Cardiac muscle cell (in vitro differentiated cells and primary cell): ENCODE results near the gene DACH1. TPM values are rescaled to one million over a fixed set of nuclear protein-coding genes. Genes with fewer than 3 reads are reported as not detected.

Experiments
- DNase-seq, 2 donors: peaks; one replicate each; pipeline versions ENCODE4 v3.0.0 to v3.0.0-alpha.2; 2010 to 2017; ENCODE audit warnings: low read depth in 1 of 2, low spot score in 1 of 2
- H3K27ac ChIP-seq: fragments of 200-600 bp; sonication (generic); 2 replicates; pipeline ENCODE4 v1.5.1; 2016
- H3K27me3 ChIP-seq: fragments of 200-600 bp; sonication (generic); 2 replicates; pipeline ENCODE4 v1.6.0; 2016; ENCODE audit warnings: control low read depth
- H3K36me3 ChIP-seq: fragments of 200-600 bp; sonication (generic); 2 replicates; pipeline ENCODE4 v1.5.1; 2016; ENCODE audit warnings: control low read depth
- H3K4me1 ChIP-seq: fragments of 200-600 bp; sonication (generic); 2 replicates; pipeline ENCODE4 v1.8.1; 2017; ENCODE audit warnings: low read depth, mild to moderate bottlenecking, mixed run types
- H3K4me3 ChIP-seq: fragments of 200-600 bp; sonication (generic); 2 replicates; pipeline ENCODE4 v1.5.1; 2016; ENCODE audit warnings: mild to moderate bottlenecking
- H3K9me3 ChIP-seq: fragments of 200-600 bp; sonication (generic); 2 replicates; pipeline ENCODE4 v1.5.1; 2017; ENCODE audit warnings: low read depth, mild to moderate bottlenecking, control low read depth
- CTCF ChIP-seq: IDR thresholded peaks from 2 replicates; pipeline ENCODE4 v1.5.1; 2012; ENCODE audit warnings: low read depth, mild to moderate bottlenecking, low read length
- polyA plus RNA-seq: library from polyadenylated mRNA; unstranded; fragments of >200 nt; fragmentation: Nextera tagmentation; extraction: Ambion mirVana; gene quantifications from 2 replicates; pipeline ENCODE4 v1.2.1, GENCODE V29; 2016
- total RNA-seq: library from RNA; depleted of rRNA; stranded (reverse); fragments of >200 nt; gene quantifications from 2 replicates; pipeline ENCODE4 v1.2.3, GENCODE V29; 2016

DACH1 gene
- total and polyA plus RNA-seq, 2 experiments from 2014 or later, result 3.5 to 3.7 TPM

GRCh38 chr13:71718931-71719330, 148.1 kb downstream of the DACH1 start:
- Histone ChIP-seq H3K4me3 (no peak overlapping the region), H3K36me3 (no peaks in the 10 kb centered on the region), H3K9me3 (no peaks in the 10 kb centered on the region), H3K4me1 (peaks cover 5% of the 10 kb centered on the region), H3K27me3 (no peaks in the 10 kb centered on the region), H3K27ac (no peak overlapping the region)
- no peak for DNase-seq
- no peak for TF ChIP-seq CTCF

GRCh38 chr13:71714802-71715375, 152.1 kb downstream of the DACH1 start:
- Histone ChIP-seq H3K9me3 (no peaks in the 10 kb centered on the region), H3K36me3 (no peaks in the 10 kb centered on the region), H3K4me3 (no peak overlapping the region), H3K4me1 (peaks cover 15% of the 10 kb centered on the region), H3K27me3 (no peaks in the 10 kb centered on the region), H3K27ac (no peak overlapping the region)
- DNase-seq, result no peak
- no peak for TF ChIP-seq CTCF

GRCh38 chr13:71712988-71713653, 153.9 kb downstream of the DACH1 start:
- Histone ChIP-seq H3K36me3 (no peaks in the 10 kb centered on the region), H3K4me3 (no peak overlapping the region), H3K27ac (peak overlapping the region; percentile 64), H3K27me3 (no peaks in the 10 kb centered on the region), H3K9me3 (no peaks in the 10 kb centered on the region), H3K4me1 (peaks cover 15% of the 10 kb centered on the region)
- DNase-seq, result peak; percentile 30 to 79
- TF ChIP-seq CTCF, result no peak

GRCh38 chr13:71704656-71705055, 162.3 kb downstream of the DACH1 start:
- Histone ChIP-seq H3K9me3 (no peaks in the 10 kb centered on the region), H3K27me3 (no peaks in the 10 kb centered on the region), H3K4me1 (no peaks in the 10 kb centered on the region), H3K27ac (no peak overlapping the region), H3K36me3 (no peaks in the 10 kb centered on the region), H3K4me3 (no peak overlapping the region)
- peak in 1 of 2 donors; percentile 4 for DNase-seq
- TF ChIP-seq CTCF, result no peak

GRCh38 chr13:71703138-71703537, 163.9 kb downstream of the DACH1 start:
- Histone ChIP-seq H3K27ac (no peak overlapping the region), H3K27me3 (no peaks in the 10 kb centered on the region)
- no peak for TF ChIP-seq CTCF

More at GRCh38 chr13:71703138-71703537, 163.9 kb downstream of the DACH1 start:
- H3K4me1 ChIP-seq, result no peaks in the 10 kb centered on the region
- H3K4me3 ChIP-seq, result no peak overlapping the region
- DNase-seq, result no peak
- H3K36me3 ChIP-seq, result no peaks in the 10 kb centered on the region
- H3K9me3 ChIP-seq, result no peaks in the 10 kb centered on the region
